RWPE1 (cell line): ENCODE data around the gene PGC.

ENCODE experiments used
- CTCF ChIA-PET: fragments of 350-600 bp; sonication (Branson Sonifier 250); formaldehyde crosslinking; extraction: SDS; loops from one replicate; lab custom pipeline; 2021; lab: Yijun Ruan, JAX
- POLR2A ChIA-PET: fragments of 400-600 bp; formaldehyde crosslinking; extraction: SDS; loops from one replicate; lab custom pipeline; 2020; ENCODE audit warnings: antibody characterized with exemption; ENCODE audit not compliant: low non-redundant PET; lab: Yijun Ruan, JAX
- DNase-seq: peaks from one replicate; pipeline ENCODE4 v3.0.0; 2012; ENCODE audit warnings: low spot score
- H3K27ac ChIP-seq: fragments of 450-650 bp; 2 replicates; pipeline ENCODE4 v1.5.1; 2017
- TF ChIP-seq, protein P1 (sequence below): fragments of 450-650 bp; conservative IDR thresholded peaks from 2 replicates; pipeline ENCODE4 v1.5.1; 2017; ENCODE audit warnings: low read depth, mild to moderate bottlenecking

PGC gene

DNA sequence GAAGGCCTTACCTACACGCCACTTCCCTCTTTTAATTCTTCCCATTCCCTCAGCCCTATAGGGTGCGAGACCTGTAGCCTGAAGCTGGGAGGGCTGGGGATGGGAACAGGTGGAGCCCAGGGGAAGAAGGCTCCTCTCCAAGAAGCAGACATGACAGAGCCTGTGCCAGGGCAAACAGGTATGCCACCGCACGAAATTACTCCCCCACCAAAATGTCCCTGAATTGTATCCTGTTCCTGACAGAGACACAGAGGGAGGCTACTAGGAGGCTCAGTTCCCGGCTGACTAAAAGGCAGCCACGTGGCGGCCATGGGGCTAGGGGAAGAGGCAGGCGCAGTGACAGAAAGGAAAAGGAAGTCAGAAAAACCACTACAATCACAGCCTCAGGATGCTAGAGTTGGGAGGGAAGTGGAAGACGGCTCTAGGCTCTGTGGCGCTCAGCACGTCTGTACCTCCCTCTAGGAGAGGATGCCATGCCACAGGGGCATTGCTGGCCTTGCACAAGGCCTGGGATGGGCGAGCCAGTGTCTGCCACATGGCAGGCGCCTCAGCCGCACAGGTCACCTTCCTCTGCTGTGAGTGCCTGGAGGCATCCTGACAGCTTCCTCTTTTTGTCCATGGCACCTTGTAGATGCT, 39.5 kb downstream of the PGC start:
- CTCF ChIA-PET = interaction anchor here (0.7 to 1.3 kb wide), 3 partner anchors 15 to 348 kb away, joined by 3 to 4 read pairs (median 3); no protein-coding TSS in a partner anchor
- DNase-seq = no peak
- peak overlapping the region; percentile 96 for H3K27ac ChIP-seq
- POLR2A ChIA-PET = interaction anchor here (1.5 kb wide), 1 partner anchor 26 kb away, joined by 6 read pairs; no protein-coding TSS in a partner anchor
- TF ChIP-seq, protein P1, sequence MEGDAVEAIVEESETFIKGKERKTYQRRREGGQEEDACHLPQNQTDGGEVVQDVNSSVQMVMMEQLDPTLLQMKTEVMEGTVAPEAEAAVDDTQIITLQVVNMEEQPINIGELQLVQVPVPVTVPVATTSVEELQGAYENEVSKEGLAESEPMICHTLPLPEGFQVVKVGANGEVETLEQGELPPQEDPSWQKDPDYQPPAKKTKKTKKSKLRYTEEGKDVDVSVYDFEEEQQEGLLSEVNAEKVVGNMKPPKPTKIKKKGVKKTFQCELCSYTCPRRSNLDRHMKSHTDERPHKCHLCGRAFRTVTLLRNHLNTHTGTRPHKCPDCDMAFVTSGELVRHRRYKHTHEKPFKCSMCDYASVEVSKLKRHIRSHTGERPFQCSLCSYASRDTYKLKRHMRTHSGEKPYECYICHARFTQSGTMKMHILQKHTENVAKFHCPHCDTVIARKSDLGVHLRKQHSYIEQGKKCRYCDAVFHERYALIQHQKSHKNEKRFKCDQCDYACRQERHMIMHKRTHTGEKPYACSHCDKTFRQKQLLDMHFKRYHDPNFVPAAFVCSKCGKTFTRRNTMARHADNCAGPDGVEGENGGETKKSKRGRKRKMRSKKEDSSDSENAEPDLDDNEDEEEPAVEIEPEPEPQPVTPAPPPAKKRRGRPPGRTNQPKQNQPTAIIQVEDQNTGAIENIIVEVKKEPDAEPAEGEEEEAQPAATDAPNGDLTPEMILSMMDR = no peak

DNA sequence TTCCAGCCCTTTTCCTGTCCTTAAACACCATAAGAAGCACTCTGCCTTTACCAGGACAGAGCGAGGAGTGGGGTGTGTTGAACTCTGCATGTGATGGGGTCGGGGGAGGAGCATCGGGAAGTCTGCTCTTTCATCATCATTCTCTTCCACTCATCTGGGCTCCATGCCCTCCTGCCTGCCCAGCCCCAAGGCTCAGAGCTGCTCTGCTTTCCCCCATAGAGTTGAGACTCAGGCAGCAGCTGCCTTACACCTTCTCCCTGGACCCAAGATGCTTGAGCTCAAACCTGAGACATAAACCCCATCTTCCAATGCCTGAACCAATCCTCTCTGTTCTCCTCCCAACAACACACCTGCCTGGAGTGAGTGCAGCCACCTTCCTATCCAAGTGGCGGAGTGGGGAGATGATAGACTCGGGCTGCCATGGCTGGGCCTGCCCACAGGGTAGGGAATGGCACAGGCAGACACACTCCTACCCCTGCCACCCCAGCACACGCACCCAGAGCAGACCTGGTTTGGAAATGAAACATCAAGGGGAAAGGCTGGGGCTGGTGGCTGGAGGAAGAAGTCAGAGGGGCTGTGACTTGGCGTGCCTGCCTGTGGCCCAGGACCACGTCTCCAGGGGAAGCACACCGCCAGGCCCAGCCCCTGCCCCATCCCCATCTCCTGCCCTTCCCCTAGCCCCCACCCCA, 40.2 kb downstream of the PGC start:
- TF ChIP-seq, protein P1 = no peak
- POLR2A ChIA-PET = interaction anchor here (1.5 kb wide), 1 partner anchor 27 kb away, joined by 6 read pairs; no protein-coding TSS in a partner anchor
- CTCF ChIA-PET = interaction anchor here (0.7 to 1.7 kb wide), 6 partner anchors 13 to 348 kb away, joined by 3 to 11 read pairs (median 4); no protein-coding TSS in a partner anchor
- no peak for DNase-seq
- peak overlapping the region; percentile 96 for H3K27ac ChIP-seq

DNA sequence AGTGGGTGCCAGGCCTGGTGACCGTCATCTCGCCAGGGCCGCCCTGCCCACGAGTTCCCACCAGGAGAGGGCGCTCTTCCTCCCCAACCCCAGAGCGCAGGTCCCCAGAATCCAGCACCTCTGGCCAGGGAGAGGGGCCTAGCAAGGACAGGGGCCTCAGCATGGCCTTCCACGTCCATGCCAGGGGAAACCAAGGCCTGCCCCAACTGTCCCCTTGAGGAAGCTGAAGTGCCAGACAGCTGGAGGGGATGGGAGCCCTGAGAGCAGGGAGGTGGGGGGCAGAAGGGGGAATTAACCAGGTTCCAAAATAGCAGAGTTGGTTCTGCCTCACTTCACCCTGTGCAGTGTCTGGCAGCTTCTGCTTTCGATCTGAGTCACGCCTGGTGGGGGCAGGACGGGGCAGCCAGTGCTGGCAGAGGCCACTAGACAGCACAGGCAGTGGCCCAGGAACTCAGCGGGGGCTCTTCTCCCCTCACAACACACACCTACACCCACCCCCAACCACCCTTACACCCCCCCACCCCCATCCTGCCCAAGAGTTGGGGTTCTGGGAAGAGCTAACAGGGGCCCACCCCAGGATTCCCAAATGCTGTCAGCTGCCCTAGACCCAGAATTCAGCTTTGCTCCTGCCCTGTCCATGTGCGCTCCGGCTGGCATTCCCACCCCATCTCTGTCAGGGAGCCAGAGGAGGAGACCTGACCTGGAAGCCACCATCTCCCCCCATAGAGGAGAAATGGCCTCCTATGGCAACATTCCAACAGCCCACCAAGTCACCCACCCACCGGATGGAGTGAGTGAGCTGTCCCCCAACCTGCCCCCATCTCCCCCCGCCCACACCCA, 41.0 kb downstream of the PGC start:
- peak; percentile 80 for DNase-seq
- ChIA-PET CTCF (interaction anchor here (0.6 to 1.8 kb wide), 7 partner anchors 10 to 281 kb away, joined by 3 to 11 read pairs (median 4); no protein-coding TSS in a partner anchor), POLR2A (interaction anchor here (0.6 to 1.5 kb wide), 3 partner anchors 28 to 634 kb away, joined by 3 to 6 read pairs (median 3); partner anchors contain the start of genes OARD1 and TAF8)
- peak overlapping the region; percentile 96 for H3K27ac ChIP-seq
- TF ChIP-seq, protein P1 = peak; percentile 66; the same call in 1 of the 2 replicates

DNA sequence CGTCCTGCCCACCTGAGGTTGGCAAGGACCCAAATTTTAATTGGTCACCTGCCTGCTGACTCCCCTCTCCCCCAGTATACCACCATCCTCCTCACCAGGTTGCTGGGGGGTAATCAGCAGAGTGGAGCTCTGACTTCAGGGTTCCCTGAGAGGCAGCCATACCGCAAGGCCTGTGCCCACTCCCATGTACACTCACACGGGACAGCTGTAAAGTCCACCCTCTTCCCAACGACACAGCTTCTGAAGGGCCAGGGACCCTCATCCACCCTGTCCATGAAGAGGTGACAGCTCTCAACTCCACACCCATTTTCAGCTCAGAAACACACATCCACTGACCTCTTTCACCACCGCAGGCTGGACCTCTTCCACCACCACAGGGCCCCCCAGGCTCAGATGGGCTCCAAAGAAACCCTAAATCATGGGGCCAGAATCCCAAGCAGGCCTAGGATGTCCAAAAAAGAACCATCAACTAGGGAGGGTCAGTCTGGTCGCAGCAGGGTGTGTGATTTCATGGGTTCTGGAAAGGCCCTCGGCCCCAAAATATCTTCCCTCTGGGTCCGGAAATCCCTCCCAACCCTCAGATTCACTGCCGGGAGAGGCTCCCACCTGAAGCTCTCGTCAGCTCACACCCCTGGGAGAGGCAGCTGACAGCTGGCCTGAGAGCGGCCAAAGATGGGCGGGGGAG, 41.7 kb downstream of the PGC start:
- POLR2A ChIA-PET = interaction anchor here (0.6 to 1.2 kb wide), 4 partner anchors 14 to 633 kb away, joined by 3 to 4 read pairs (median 3); partner anchors contain the start of genes OARD1 and TAF8
- no peak for DNase-seq
- H3K27ac ChIP-seq = peak overlapping the region; percentile 96
- CTCF ChIA-PET = interaction anchor here (0.6 to 1.8 kb wide), 6 partner anchors 11 to 280 kb away, joined by 3 to 11 read pairs (median 5); no protein-coding TSS in a partner anchor
- TF ChIP-seq, protein P1 = no peak

DNA sequence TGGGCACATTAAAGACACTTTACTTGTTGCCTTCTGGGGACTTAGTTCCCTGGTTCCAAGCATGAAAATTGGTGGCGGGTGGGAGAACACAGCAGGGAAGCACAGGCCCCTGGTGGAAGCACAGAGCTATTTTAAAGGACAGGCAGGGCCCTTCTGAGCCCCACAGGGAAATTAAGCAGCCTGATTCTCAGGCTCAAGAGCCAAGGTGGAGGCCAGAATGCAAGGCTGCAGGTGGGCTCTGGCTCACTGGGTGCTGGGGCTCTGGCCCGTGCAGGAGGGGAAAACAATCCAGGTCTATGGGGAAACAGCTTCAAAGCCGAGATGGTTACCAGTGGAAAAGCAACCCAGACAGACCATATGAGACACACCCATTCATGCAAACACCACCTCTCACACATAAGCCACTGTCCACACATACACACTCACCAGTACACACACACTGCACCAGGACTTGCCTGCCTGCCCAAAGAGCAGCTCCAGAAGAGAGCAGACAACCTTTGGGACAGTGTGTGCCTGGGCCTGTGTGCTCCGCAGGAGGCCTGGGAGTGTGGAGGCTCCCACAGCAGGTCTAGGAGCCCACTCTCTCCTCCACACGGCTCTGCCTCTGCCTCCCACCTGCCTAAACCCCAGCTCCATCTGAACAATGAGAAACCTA, 42.4 kb downstream of the PGC start:
- no peak for DNase-seq
- ChIA-PET CTCF (interaction anchor here (0.6 to 1.8 kb wide), 3 partner anchors 12 to 319 kb away, joined by 3 to 8 read pairs (median 3); no protein-coding TSS in a partner anchor), POLR2A (interaction anchor here (0.7 to 1.2 kb wide), 2 partner anchors 15 to 30 kb away, joined by 3 to 4 read pairs; no protein-coding TSS in a partner anchor)
- TF ChIP-seq, protein P1 = no peak
- peak overlapping the region; percentile 96 for H3K27ac ChIP-seq
